ENCODE data around the gene TMPRSS3. TPM values are rescaled to one million over a fixed set of nuclear protein-coding genes. Genes with fewer than 3 reads are reported as not detected.

TMPRSS3 gene
- total RNA-seq, 1 experiment from 2014 or later: 4.3 TPM

DNA sequence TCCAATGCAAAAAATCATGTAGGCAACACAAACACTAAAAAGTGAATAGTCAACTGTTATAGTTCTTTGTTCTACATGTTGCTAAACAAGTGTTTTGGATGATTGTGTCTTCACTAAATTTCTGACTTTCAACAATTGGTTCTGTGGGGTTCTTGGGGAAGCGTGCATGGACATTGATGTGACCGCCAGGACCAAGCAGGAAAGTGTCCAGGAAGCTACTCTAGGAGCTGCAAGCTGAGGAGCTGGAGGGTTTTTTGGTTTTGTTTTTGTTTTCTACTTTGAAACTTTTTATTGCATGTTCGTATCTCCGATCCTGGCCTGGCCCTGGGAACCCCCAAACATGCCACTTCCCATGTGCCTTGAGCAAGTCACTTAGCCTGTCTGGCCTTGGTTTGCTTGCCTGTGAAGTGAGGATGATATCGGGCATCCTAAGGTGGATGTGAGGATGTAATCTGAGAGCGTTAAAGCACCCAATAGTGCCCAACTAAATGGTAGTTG, 8.0 kb downstream of the TMPRSS3 start:
- ChIA-PET CTCF (no interaction called here), POLR2A (ENCODE audit: unreplicated experiment) (no interaction called here)
- Histone ChIP-seq H3K9me3 (ENCODE audit: insufficient read depth, low read depth) (no peaks in the 10 kb centered on the region), H3F3A (ENCODE audit: insufficient read depth, low read depth) (no peaks in the 10 kb centered on the region), H3K36me3 (ENCODE audit: low read depth) (no peaks in the 10 kb centered on the region), H4K20me1 (ENCODE audit: insufficient read depth) (no peaks in the 10 kb centered on the region), H2AFZ (no peak overlapping the region), H3K4me2 (no peak overlapping the region), H3K27ac (no peak overlapping the region), H3K9me2 (ENCODE audit: insufficient read depth) (no peaks in the 10 kb centered on the region), H3K4me1 (replicated peaks; ENCODE audit: insufficient read depth) (peaks cover 18% of the 10 kb centered on the region), H3K79me2 (ENCODE audit: low read depth) (no peaks in the 10 kb centered on the region), H3K4me3 (no peak overlapping the region), H3K27me3 (ENCODE audit: insufficient read depth, low read depth) (no peaks in the 10 kb centered on the region)
- intact Hi-C loops (cut with micrococcal nuclease; ENCODE audit: unreplicated experiment): loop anchor here (10.0 kb wide), 1 partner anchor 127 kb away; the partner anchor contains the start of gene SLC37A1
- DNase-seq: no peak
- no TSS peak for BruUV-seq (replicated peaks)
- TF ChIP-seq, protein P1, sequence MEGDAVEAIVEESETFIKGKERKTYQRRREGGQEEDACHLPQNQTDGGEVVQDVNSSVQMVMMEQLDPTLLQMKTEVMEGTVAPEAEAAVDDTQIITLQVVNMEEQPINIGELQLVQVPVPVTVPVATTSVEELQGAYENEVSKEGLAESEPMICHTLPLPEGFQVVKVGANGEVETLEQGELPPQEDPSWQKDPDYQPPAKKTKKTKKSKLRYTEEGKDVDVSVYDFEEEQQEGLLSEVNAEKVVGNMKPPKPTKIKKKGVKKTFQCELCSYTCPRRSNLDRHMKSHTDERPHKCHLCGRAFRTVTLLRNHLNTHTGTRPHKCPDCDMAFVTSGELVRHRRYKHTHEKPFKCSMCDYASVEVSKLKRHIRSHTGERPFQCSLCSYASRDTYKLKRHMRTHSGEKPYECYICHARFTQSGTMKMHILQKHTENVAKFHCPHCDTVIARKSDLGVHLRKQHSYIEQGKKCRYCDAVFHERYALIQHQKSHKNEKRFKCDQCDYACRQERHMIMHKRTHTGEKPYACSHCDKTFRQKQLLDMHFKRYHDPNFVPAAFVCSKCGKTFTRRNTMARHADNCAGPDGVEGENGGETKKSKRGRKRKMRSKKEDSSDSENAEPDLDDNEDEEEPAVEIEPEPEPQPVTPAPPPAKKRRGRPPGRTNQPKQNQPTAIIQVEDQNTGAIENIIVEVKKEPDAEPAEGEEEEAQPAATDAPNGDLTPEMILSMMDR (conservative IDR thresholded peaks at IDR 0.05): no peak

DNA sequence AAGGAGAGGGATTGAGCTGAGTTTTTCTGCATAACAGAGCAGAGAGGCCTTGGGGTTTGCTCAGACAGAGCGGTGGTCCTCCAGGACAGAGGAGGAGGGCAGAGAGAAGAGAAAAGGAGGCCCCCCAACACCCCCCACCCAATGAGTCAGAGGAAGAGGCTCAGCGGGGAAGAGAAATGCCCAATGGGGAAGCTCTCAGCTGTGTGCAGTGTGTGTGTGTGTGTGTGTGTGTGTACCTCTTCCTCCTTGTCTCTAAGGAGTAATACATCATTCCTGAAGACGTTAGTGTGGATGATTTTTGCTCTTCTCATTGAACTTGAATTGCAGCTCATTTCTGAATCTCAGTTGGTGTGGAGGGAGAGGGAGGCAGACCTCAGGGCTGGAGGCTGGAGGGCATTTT, 8.7 kb downstream of the TMPRSS3 start:
- no TSS peak for BruUV-seq (replicated peaks)
- no peaks in the 10 kb centered on the region for H3F3A ChIP-seq (ENCODE audit: insufficient read depth, low read depth)
- H3K36me3 ChIP-seq (ENCODE audit: low read depth): no peaks in the 10 kb centered on the region
- no peak for TF ChIP-seq EZH2 (IDR thresholded peaks at IDR 0.05; ENCODE audit: low read depth)
- TF ChIP-seq, protein P1 (conservative IDR thresholded peaks at IDR 0.05): no peak
- ChIA-PET CTCF (no interaction called here), POLR2A (ENCODE audit: unreplicated experiment) (no interaction called here)
- no peak overlapping the region for H3K4me2 ChIP-seq
- H3K4me1 ChIP-seq (replicated peaks; ENCODE audit: insufficient read depth): peaks cover 18% of the 10 kb centered on the region
- H3K27me3 ChIP-seq (ENCODE audit: insufficient read depth, low read depth): no peaks in the 10 kb centered on the region
- H3K9me2 ChIP-seq (ENCODE audit: insufficient read depth): no peaks in the 10 kb centered on the region
- H2AFZ ChIP-seq: no peak overlapping the region
- DNase-seq: no peak
- no peak overlapping the region for H3K4me3 ChIP-seq
- H3K79me2 ChIP-seq (ENCODE audit: low read depth): no peaks in the 10 kb centered on the region
- intact Hi-C loops (cut with micrococcal nuclease; ENCODE audit: unreplicated experiment): loop anchor here (10.0 kb wide), 1 partner anchor 128 kb away; the partner anchor contains the start of gene SLC37A1
- no peaks in the 10 kb centered on the region for H4K20me1 ChIP-seq (ENCODE audit: insufficient read depth)
- H3K27ac ChIP-seq: no peak overlapping the region
- H3K9me3 ChIP-seq (ENCODE audit: insufficient read depth, low read depth): no peaks in the 10 kb centered on the region

DNA sequence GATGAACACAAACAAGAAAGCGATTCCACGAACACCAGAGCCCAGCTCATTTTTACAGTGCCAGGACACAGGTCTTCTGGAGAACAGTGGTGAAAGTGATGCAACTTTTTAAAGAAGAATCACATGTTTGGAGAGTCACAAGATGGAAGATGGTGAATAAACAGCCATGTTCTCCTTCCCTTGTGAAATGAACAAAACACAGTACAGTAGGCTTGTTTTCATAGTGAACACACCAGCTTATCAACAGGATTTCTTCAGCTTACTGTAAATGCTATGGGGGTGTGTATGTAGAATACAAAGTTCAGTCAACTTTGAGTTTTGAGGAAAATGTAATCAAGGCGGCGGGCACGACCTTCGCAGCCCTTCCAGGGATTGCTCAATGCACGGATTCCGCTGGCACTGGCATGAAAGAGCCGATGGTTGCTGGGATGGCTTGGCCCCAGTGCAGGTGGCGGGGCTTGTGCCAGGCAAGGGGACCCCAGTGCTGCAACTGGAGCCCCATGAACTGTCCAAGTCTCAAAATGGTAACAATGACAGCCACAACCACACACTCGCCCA, 9.7 kb downstream of the TMPRSS3 start:
- ChIA-PET CTCF (no interaction called here), POLR2A (ENCODE audit: unreplicated experiment) (no interaction called here)
- H4K20me1 ChIP-seq (ENCODE audit: insufficient read depth): no peaks in the 10 kb centered on the region
- no peak for DNase-seq
- no peak overlapping the region for H2AFZ ChIP-seq
- H3K4me2 ChIP-seq: no peak overlapping the region
- intact Hi-C loops (cut with micrococcal nuclease; ENCODE audit: unreplicated experiment): loop anchor here (10.0 kb wide), 1 partner anchor 129 kb away; the partner anchor contains the start of gene SLC37A1
- no peaks in the 10 kb centered on the region for H3K27me3 ChIP-seq (ENCODE audit: insufficient read depth, low read depth)
- peaks cover 18% of the 10 kb centered on the region for H3K4me1 ChIP-seq (replicated peaks; ENCODE audit: insufficient read depth)
- no peaks in the 10 kb centered on the region for H3F3A ChIP-seq (ENCODE audit: insufficient read depth, low read depth)
- BruUV-seq (replicated peaks): no TSS peak
- TF ChIP-seq, protein P1 (conservative IDR thresholded peaks at IDR 0.05): no peak
- TF ChIP-seq EZH2 (IDR thresholded peaks at IDR 0.05; ENCODE audit: low read depth): no peak
- H3K9me3 ChIP-seq (ENCODE audit: insufficient read depth, low read depth): no peaks in the 10 kb centered on the region
- H3K79me2 ChIP-seq (ENCODE audit: low read depth): no peaks in the 10 kb centered on the region
- H3K27ac ChIP-seq: no peak overlapping the region
- no peaks in the 10 kb centered on the region for H3K9me2 ChIP-seq (ENCODE audit: insufficient read depth)
- no peaks in the 10 kb centered on the region for H3K36me3 ChIP-seq (ENCODE audit: low read depth)
- H3K4me3 ChIP-seq: no peak overlapping the region

All from PC-9 (cell line).